ENCODE data around the gene CD27.

Gene CD27

DNA sequence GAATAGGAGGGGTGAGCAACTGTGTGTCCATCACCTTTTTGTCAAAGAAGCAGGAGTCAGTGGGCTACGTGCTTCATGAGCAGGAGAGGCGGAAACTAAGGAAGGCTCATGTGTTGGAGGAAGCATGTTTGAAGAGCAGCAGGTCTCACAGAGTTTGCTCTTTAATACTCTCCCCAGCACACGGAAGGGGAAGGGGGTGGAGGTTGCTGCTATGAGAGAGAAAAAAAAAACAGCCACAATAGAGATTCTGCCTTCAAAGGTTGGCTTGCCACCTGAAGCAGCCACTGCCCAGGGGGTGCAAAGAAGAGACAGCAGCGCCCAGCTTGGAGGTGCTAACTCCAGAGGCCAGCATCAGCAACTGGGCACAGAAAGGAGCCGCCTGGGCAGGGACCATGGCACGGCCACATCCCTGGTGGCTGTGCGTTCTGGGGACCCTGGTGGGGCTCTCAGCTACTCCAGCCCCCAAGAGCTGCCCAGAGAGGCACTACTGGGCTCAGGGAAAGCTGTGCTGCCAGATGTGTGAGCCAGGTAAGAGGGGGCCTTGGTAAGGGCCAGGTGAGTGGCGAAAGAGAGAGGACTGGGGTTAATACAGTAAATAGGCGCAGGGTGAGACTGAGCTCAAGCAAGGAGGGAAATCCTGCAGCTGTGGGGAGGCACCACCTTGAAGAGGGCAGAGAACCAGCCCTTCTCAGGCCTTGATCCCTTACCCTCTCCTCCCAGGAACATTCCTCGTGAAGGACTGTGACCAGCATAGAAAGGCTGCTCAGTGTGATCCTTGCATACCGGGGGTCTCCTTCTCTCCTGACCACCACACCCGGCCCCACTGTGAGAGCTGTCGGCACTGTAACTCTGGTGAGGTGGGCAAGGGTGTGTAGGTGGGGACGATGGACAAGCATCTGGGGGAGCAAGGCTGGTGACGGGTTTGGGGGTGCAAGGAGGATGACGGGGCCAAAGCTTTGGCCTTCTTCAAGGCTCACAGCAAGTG is at the start of gene CD27:
CD27 (plus strand) TSS at position 252 of the 985 bp plus-strand sequence; CDS start at position 393, 141 bp downstream.
- H3K27me3 ChIP-seq (ENCODE audit: control insufficient read depth, insufficient read depth, low read length) = no peaks in the 10 kb centered on the region
- H3K4me1 ChIP-seq (ENCODE audit: control insufficient read depth, insufficient read depth, low read length) = peaks cover under 1% of the 10 kb centered on the region
- H3K36me3 ChIP-seq (ENCODE audit: control insufficient read depth, insufficient read depth, low read length) = no peaks in the 10 kb centered on the region
- H3K4me3 ChIP-seq (ENCODE audit: low read depth, low read length) = no peak within 1 kb of the TSS
- H3K9ac ChIP-seq (ENCODE audit: low read depth, low read length) = no peak within 1 kb of the TSS
- H3K9me3 ChIP-seq (ENCODE audit: control insufficient read depth, insufficient read depth, low read length) = no peaks in the 10 kb centered on the region

DNA sequence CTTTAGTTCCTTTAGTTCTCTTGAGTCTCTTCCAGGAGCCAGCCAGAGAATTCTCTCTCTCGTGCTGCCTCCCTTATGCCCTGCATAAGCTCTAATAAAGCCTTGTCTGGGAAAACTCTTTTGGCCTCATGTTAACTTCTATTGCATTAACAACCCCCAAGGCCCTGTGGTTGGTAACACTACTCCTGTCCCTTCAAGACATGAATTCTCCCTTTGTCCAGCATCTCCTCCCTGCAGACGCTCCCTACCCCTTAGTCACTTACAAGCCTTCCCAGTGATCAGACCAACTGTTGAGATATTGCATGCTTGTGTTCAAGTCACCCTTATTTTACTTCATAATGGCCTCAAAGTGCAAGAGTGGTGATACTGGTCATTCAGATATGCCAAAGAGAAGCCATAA is 48.7 kb upstream of the CD27 start:
- Histone ChIP-seq H3K9me3 (ENCODE audit: control insufficient read depth, insufficient read depth, low read length) (no peaks in the 10 kb centered on the region), H3K9ac (ENCODE audit: low read depth, low read length) (no peak overlapping the region), H3K36me3 (ENCODE audit: control insufficient read depth, insufficient read depth, low read length) (no peaks in the 10 kb centered on the region), H3K4me3 (ENCODE audit: low read depth, low read length) (no peak overlapping the region), H3K4me1 (ENCODE audit: control insufficient read depth, insufficient read depth, low read length) (peaks cover 9% of the 10 kb centered on the region), H3K27me3 (ENCODE audit: control insufficient read depth, insufficient read depth, low read length) (no peaks in the 10 kb centered on the region)

DNA sequence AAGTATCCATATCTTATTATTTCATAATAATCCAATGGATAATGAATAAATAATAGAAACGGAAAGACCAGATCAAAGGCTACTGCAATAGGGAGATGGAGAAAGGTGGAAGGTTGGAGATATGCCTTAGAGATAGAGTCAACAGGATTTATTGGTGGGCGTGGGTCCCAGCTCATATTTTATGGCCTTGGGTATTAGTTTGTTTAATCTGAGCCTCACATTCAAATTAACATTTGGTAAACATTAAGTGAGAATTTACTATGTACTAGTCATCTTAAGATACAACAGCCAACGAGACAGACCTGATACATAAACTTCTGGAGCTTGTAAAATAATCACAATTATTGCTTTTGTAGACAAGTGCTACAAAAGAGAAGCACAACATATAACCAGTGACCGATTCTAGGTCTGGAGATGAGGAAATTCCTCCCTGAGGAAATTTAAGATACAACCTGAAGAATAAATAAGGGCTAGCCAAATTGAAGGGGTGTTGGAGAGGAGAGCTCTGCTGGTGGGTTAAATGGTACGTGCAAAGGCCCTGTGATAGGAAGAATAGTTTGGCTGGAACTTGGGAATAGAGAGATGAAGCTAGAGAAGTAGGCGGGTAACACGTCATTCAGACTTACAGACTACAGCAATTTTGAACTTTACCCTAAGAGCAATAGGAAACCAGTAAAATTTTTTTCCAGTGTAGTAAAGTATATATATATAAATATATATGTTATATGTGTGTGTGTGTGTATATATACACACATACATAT is 44.7 kb upstream of the CD27 start:
- Histone ChIP-seq H3K27me3 (ENCODE audit: control insufficient read depth, insufficient read depth, low read length) (no peaks in the 10 kb centered on the region), H3K4me3 (ENCODE audit: low read depth, low read length) (no peak overlapping the region), H3K36me3 (ENCODE audit: control insufficient read depth, insufficient read depth, low read length) (no peaks in the 10 kb centered on the region), H3K4me1 (ENCODE audit: control insufficient read depth, insufficient read depth, low read length) (peaks cover 9% of the 10 kb centered on the region), H3K9ac (ENCODE audit: low read depth, low read length) (no peak overlapping the region), H3K9me3 (ENCODE audit: control insufficient read depth, insufficient read depth, low read length) (no peaks in the 10 kb centered on the region)

DNA sequence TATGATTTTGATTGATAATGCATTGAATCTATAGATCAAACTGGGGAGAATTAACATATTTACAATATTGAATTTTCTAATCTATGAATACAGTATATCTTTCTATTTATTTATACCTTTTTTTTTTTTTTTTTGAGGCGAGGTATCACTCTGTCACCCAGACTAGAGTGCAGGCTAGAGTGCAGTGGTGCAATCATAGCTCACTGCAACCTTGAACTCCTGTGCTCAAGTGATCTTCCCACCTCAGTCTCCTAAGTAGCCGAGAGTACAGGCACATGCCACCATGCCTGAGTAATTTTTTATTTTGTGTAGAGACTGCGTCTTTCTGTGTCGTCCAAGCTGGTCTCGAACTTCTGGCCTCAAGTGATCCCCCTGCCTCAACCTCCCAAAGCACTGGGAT is 40.4 kb upstream of the CD27 start:
- H3K9me3 ChIP-seq (ENCODE audit: control insufficient read depth, insufficient read depth, low read length) = no peaks in the 10 kb centered on the region
- H3K9ac ChIP-seq (ENCODE audit: low read depth, low read length) = no peak overlapping the region
- H3K27me3 ChIP-seq (ENCODE audit: control insufficient read depth, insufficient read depth, low read length) = no peaks in the 10 kb centered on the region
- no peaks in the 10 kb centered on the region for H3K36me3 ChIP-seq (ENCODE audit: control insufficient read depth, insufficient read depth, low read length)
- no peaks in the 10 kb centered on the region for H3K4me1 ChIP-seq (ENCODE audit: control insufficient read depth, insufficient read depth, low read length)
- H3K4me3 ChIP-seq (ENCODE audit: low read depth, low read length) = no peak overlapping the region

DNA sequence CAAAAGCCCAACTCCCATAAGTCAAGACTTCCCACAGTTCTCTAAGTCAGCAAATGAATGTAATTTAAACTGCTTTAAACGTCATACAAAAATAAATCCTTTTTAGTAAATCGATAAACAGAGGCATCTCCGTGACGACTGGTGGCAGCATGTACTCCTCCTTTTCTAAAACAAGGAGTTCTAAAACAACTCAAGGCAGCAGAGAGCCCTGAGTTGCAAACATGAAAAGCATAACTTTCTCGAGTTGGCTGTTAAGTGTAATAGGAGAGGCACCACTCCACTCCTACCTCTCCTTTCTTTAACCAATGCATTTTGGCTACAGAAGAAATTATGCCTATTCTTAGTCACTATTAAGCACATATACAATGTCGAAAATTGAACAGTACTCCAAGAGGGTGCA is 38.8 kb upstream of the CD27 start:
- Histone ChIP-seq H3K4me1 (ENCODE audit: control insufficient read depth, insufficient read depth, low read length) (no peaks in the 10 kb centered on the region), H3K4me3 (ENCODE audit: low read depth, low read length) (no peak overlapping the region), H3K27me3 (ENCODE audit: control insufficient read depth, insufficient read depth, low read length) (no peaks in the 10 kb centered on the region), H3K9ac (ENCODE audit: low read depth, low read length) (no peak overlapping the region), H3K9me3 (ENCODE audit: control insufficient read depth, insufficient read depth, low read length) (no peaks in the 10 kb centered on the region), H3K36me3 (ENCODE audit: control insufficient read depth, insufficient read depth, low read length) (no peaks in the 10 kb centered on the region)

DNA sequence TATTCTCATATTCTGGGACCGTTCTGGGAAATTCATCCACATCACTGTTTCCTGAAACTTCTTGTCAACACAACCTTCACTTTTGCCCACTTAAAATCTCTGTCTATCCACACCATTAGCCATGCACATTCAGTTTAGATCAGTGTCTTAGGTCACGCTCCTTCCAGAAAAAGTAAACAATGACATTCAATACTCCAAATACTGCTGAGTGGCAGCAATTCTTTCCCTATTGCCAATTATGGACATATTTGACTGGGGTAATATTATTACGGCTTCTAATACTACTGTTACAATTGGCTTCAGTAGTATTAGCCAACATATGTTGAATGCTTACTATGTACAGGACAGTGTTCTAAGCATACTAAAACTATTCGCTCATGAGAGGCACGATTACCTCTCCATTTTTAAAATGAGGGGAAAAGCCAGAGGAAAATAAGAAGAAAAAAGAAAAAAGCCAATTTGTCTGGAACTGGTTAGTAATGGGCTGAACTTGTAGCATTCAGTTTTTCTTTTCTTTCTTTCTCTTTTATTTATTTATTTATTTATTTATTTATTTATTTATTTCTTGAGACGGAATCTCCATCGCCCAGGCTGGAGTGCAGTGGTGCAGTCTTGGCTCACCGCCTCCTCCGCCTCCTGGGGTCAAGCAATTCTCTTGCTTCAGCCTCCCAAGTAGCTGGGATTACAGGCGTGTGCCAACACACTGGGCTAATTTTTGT is 37.4 kb upstream of the CD27 start:
- H3K9ac ChIP-seq (ENCODE audit: low read depth, low read length) = no peak overlapping the region
- no peaks in the 10 kb centered on the region for H3K9me3 ChIP-seq (ENCODE audit: control insufficient read depth, insufficient read depth, low read length)
- no peaks in the 10 kb centered on the region for H3K27me3 ChIP-seq (ENCODE audit: control insufficient read depth, insufficient read depth, low read length)
- no peaks in the 10 kb centered on the region for H3K4me1 ChIP-seq (ENCODE audit: control insufficient read depth, insufficient read depth, low read length)
- H3K36me3 ChIP-seq (ENCODE audit: control insufficient read depth, insufficient read depth, low read length) = no peaks in the 10 kb centered on the region
- H3K4me3 ChIP-seq (ENCODE audit: low read depth, low read length) = no peak overlapping the region

DNA sequence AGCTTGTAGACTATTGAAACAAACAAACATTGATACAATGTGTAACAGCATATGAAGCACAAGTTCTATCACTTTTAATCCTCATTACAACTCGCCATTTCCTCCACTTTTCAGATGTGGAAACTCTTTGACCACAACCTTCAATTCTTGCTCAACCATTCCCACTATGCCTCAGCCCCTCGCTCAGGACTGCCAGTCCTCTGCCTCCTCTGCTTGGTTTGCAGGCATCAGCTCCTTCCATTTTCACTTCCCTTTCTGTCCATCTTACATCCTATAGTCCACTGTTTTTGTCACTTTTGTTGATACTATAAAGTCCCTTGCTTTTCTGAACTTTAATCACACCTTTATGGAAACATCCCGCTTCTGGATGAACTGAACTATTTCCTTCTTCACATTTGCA is 28.2 kb upstream of the CD27 start:
- no peak overlapping the region for H3K9ac ChIP-seq (ENCODE audit: low read depth, low read length)
- H3K9me3 ChIP-seq (ENCODE audit: control insufficient read depth, insufficient read depth, low read length) = no peaks in the 10 kb centered on the region
- H3K4me1 ChIP-seq (ENCODE audit: control insufficient read depth, insufficient read depth, low read length) = no peaks in the 10 kb centered on the region
- no peak overlapping the region for H3K4me3 ChIP-seq (ENCODE audit: low read depth, low read length)
- H3K36me3 ChIP-seq (ENCODE audit: control insufficient read depth, insufficient read depth, low read length) = no peaks in the 10 kb centered on the region
- no peaks in the 10 kb centered on the region for H3K27me3 ChIP-seq (ENCODE audit: control insufficient read depth, insufficient read depth, low read length)

DNA sequence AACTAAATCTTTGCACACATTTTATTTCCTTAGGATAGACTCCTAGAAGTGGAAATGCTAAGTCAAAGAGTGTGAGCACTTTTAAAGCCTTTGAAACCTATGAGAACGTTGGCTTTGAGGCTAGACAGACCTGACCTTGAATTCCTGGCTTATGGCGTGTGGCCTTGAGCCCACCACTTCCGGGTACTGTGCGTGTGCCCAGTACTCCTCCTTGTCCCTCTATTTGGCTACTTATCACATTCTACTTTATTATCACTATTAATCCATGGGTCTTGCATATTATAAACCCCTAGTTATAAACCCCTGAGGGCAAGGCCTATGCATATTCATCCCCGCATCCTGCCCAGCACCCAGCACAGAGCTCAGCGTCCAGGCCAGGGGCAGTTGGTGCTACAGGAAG is 26.0 kb upstream of the CD27 start:
- H3K9me3 ChIP-seq (ENCODE audit: control insufficient read depth, insufficient read depth, low read length) = no peaks in the 10 kb centered on the region
- no peaks in the 10 kb centered on the region for H3K36me3 ChIP-seq (ENCODE audit: control insufficient read depth, insufficient read depth, low read length)
- no peaks in the 10 kb centered on the region for H3K27me3 ChIP-seq (ENCODE audit: control insufficient read depth, insufficient read depth, low read length)
- no peaks in the 10 kb centered on the region for H3K4me1 ChIP-seq (ENCODE audit: control insufficient read depth, insufficient read depth, low read length)
- H3K9ac ChIP-seq (ENCODE audit: low read depth, low read length) = no peak overlapping the region
- no peak overlapping the region for H3K4me3 ChIP-seq (ENCODE audit: low read depth, low read length)

DNA sequence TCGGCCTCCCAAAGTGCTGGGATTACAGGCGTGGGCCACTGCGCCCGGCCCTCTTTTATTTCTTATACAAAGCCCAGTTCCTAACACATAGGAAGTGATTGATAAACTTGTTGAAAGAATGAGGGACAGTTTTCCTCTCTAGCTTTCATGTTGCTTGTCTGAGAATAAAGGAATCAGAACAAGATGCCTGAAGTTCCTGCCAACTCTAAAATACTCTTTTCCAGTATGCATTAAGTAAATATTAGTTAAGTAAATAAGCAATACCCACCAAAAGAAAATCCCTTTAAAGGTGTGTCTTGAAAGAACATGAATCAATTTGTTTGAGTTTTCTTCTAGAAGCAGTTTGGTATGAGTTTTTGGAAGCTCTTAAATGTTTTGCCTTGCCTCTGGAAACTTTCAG is 24.4 kb upstream of the CD27 start:
- Histone ChIP-seq H3K4me3 (ENCODE audit: low read depth, low read length) (no peak overlapping the region), H3K9ac (ENCODE audit: low read depth, low read length) (no peak overlapping the region), H3K36me3 (ENCODE audit: control insufficient read depth, insufficient read depth, low read length) (no peaks in the 10 kb centered on the region), H3K27me3 (ENCODE audit: control insufficient read depth, insufficient read depth, low read length) (peaks cover 3% of the 10 kb centered on the region), H3K9me3 (ENCODE audit: control insufficient read depth, insufficient read depth, low read length) (no peaks in the 10 kb centered on the region), H3K4me1 (ENCODE audit: control insufficient read depth, insufficient read depth, low read length) (no peaks in the 10 kb centered on the region)

DNA sequence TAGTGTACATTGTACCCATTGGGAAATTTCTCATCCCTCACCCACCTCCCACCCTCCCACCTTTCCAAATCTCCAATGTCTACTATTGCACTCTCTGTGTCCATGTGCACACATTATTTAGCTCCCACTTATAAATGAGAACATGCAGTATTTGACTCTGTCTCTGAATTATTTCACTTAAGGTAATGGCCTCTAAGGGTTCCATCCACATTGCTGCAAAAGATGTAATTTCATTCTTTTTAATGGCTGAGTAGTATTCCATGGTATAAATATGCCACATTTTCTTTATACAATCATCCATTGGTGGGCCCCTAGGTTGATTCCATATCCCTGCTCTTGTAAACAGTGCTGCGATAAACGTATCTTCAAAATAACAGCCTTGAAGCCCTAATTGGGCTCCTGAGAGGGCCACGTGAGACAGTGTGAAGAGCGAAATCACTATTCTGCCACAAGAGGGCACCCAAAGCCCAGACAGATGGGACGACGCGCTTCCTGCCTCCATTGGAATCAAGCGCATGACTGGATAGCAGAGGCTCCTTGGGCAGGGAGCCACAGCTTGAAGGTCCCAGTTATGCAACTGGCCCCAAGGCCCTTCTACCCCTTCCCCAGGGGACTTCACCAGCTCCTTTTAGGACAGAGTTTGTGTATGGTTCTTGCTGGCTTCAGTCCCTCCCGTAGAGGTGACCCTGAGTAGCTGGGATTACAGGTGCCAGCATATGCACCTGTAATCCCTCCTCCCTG is 21.3 kb upstream of the CD27 start:
- Histone ChIP-seq H3K9ac (ENCODE audit: low read depth, low read length) (no peak overlapping the region), H3K9me3 (ENCODE audit: control insufficient read depth, insufficient read depth, low read length) (no peaks in the 10 kb centered on the region), H3K4me1 (ENCODE audit: control insufficient read depth, insufficient read depth, low read length) (no peaks in the 10 kb centered on the region), H3K36me3 (ENCODE audit: control insufficient read depth, insufficient read depth, low read length) (no peaks in the 10 kb centered on the region), H3K4me3 (ENCODE audit: low read depth, low read length) (no peak overlapping the region), H3K27me3 (ENCODE audit: control insufficient read depth, insufficient read depth, low read length) (peaks cover 3% of the 10 kb centered on the region)

DNA sequence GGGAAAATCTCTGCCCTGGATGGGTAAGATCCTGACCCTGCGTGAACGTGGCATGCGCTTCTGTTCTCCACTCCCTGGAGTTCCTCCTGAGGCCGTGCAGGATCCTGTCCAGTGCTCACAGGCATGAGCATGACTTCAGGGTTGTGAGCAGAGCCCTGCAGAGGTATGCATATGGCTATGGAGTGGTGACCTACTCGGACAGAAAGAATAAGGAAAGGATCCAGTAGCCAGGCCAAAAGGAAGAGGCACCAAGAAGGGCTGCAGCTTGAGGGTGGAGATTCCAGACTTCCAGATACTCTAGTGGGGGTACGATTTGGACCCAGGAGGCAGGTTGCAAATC is 20.8 kb upstream of the CD27 start:
- Histone ChIP-seq H3K9ac (ENCODE audit: low read depth, low read length) (no peak overlapping the region), H3K4me3 (ENCODE audit: low read depth, low read length) (no peak overlapping the region), H3K9me3 (ENCODE audit: control insufficient read depth, insufficient read depth, low read length) (no peaks in the 10 kb centered on the region), H3K36me3 (ENCODE audit: control insufficient read depth, insufficient read depth, low read length) (no peaks in the 10 kb centered on the region), H3K4me1 (ENCODE audit: control insufficient read depth, insufficient read depth, low read length) (no peaks in the 10 kb centered on the region), H3K27me3 (ENCODE audit: control insufficient read depth, insufficient read depth, low read length) (peaks cover 3% of the 10 kb centered on the region)
